ENCODE data around the gene HIPK3.
"Not testable (repeated sequence)": the region's sequence is repeated elsewhere in the genome, so short reads cannot be mapped to it uniquely, and the experiment has no call there.

The HIPK3 gene

DNA sequence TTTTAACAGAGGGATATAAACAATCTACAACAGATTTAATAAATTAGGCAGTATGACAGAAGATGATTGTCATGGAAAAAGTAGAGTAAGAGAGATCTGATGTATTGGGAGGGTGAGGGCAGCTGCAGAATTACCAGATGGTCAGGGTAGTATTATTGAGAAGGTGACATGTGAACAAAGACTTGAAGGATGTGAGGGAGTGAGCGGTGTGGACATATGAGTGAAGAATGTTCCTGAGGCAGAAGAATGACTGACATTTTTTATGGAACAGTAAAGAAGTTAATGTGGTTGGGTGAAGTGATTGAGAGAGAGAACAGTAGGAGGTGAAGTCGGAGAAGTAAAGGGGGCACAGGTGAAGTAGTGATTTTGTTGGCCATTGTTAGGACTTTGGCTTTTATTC, 42.4 kb upstream of the HIPK3 start:
- no peak for DNase-seq (ENCODE audit: extremely low spot score)
- POLR2A ChIA-PET = no interaction called here
- TF ChIP-seq, protein P1, sequence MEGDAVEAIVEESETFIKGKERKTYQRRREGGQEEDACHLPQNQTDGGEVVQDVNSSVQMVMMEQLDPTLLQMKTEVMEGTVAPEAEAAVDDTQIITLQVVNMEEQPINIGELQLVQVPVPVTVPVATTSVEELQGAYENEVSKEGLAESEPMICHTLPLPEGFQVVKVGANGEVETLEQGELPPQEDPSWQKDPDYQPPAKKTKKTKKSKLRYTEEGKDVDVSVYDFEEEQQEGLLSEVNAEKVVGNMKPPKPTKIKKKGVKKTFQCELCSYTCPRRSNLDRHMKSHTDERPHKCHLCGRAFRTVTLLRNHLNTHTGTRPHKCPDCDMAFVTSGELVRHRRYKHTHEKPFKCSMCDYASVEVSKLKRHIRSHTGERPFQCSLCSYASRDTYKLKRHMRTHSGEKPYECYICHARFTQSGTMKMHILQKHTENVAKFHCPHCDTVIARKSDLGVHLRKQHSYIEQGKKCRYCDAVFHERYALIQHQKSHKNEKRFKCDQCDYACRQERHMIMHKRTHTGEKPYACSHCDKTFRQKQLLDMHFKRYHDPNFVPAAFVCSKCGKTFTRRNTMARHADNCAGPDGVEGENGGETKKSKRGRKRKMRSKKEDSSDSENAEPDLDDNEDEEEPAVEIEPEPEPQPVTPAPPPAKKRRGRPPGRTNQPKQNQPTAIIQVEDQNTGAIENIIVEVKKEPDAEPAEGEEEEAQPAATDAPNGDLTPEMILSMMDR (IDR thresholded peaks at IDR 0.05; ENCODE audit: control extremely low read depth, extremely low read depth, low read depth, missing control alignments) = no peak
- CTCF ChIA-PET = no interaction called here

DNA sequence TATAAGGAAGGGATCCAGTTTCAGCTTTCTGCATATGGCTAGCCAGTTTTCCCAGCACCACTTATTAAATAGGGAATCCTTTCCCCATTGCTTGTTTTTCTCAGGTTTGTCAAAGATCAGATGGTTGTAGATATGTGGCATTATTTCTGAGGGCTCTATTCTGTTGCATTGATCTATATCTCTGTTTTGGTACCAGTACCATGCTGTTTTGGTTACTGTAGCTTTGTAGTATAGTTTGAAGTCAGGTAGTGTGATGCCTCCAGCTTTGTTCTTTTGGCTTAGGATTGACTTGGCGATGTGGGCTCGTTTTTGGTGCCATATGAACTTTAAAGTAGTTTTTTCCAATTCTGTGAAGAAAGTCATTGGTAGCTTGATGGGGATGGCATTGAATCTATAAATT, 40.5 kb upstream of the HIPK3 start:
- POLR2A ChIA-PET; CTCF ChIA-PET; DNase-seq (ENCODE audit: extremely low spot score): not testable (repeated sequence)

DNA sequence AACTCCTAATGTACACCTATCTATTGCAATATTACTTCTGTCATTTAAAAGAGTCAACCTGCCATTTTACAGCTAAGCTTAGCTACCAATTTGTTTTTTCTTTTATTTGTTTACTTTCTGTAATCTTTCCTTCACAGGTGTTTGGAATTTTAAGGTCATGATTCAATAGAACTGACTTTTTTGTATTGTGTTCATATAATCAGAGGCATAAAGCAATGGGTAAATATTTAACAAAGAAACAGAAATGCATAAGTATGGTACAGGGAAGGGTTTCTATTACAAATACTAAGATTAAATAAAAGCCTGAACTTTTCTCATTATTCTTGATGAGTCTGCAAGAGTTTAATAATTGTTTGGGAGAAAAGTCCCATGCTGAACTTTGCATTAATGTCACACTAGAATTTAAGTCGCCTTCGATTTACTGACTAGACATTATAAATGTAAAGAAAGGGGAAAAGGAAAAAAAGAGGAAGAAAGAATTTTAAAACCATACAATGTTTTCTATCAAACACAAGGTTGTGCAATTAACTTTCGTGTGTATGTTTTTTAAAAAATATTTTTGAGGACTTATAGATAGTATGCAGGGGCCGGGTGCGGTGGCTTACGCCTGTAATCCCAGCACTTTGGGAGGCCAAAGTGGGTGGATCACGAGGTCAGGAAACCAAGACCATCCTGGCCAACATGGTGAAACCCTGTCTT, 35.0 kb upstream of the HIPK3 start:
- ChIA-PET CTCF (interaction anchor here (1.1 kb wide), 1 partner anchor 10 kb away, joined by 3 read pairs; no protein-coding TSS in a partner anchor), POLR2A (no interaction called here)
- TF ChIP-seq, protein P1 (IDR thresholded peaks at IDR 0.05; ENCODE audit: control extremely low read depth, extremely low read depth, low read depth, missing control alignments) = no peak
- DNase-seq (ENCODE audit: extremely low spot score) = no peak

DNA sequence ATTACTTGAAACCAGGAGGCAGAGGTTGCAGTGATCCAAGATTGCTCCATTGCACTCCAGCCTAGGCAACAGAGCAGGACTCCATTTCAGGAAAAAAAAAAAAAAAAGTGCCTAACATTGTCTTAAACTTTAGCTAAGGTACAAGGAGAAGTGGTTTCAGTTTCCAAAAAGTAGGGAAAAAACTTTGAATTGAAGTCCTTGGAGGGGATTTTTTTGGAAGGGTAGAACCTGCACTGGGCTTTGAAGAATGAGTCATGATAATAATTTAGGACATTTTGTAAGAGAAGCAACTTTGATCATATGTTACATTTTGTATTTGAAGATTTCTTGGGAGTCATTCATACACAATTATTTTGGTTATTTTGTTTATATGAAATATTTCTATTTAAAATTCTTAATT, 31.8 kb upstream of the HIPK3 start:
- CTCF ChIA-PET = no interaction called here
- TF ChIP-seq, protein P1 (IDR thresholded peaks at IDR 0.05; ENCODE audit: control extremely low read depth, extremely low read depth, low read depth, missing control alignments) = no peak
- POLR2A ChIA-PET = no interaction called here
- DNase-seq (ENCODE audit: extremely low spot score) = no peak

DNA sequence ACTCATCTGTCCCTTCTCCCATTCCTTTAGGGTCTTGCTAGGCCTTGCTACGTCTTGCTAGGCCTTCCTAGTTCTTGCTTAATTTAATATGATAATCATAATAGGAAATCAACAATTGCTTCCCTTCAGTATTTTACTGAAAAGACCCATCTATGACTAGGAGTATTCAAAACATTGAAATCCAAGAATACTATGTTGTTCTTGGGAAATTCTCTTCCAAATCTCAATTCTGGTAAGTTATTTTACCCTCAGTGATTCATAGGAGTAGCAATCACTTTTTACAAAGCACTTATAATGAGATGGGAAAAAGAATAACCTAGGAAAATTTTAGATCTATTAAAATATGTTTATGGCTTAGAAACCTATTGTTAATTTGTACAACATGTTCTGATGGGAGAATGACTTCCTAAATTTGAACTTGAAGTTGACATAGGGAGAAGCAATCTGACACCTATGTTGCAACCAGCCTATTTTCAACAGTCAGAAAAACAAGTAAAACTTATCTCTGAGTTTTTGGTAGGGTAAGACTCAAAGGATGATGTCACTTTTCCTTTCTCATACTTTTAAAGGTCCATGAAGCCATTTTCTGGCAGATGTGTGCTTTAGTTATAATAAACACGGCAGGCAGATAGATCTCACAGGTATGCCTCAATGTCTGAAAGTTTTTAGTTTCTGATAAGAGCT, 29.5 kb upstream of the HIPK3 start:
- ChIA-PET CTCF (interaction anchor here (1.2 kb wide), 1 partner anchor 61 kb away, joined by 3 read pairs; no protein-coding TSS in a partner anchor), POLR2A (no interaction called here)
- no peak for DNase-seq (ENCODE audit: extremely low spot score)
- TF ChIP-seq, protein P1 (IDR thresholded peaks at IDR 0.05; ENCODE audit: control extremely low read depth, extremely low read depth, low read depth, missing control alignments) = no peak

DNA sequence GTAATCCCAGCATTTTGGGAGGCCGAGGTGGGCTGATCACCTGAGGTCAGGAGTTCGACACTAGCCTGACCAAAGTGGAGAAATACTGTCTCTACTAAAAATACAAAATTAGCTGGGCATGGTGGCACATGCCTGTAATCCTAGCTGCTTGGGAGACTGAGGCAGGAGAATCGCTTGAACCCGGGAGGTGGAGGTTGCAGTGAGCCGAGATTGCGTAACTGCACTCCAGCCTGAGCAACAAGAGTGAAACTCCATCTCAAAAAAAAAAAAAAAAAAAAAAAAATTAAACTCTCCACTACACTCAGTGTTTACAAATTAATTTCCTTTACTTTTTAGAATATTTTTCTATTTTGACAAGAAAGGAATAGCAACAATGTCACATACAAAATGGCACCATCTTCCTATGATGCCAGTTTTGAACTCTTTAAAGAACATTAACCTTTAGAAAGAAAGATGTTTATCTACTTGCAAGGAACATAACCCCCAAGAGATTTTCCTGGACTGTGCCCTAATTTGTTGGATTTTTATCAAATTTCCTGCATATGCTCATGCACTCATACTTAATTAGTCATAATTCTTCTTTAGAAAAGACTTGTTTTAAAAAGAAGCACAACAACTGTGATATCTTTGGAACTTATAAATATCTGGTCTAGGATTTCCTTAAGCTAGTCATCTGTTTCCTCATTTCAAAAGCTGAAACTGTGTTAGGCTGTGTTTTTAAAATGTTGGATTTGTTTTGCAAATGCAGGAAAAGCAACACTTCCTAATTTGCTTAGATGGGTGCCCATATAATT, 22.6 kb upstream of the HIPK3 start:
- DNase-seq (ENCODE audit: extremely low spot score) = no peak
- CTCF ChIA-PET = no interaction called here
- POLR2A ChIA-PET = no interaction called here
- TF ChIP-seq, protein P1 (IDR thresholded peaks at IDR 0.05; ENCODE audit: control extremely low read depth, extremely low read depth, low read depth, missing control alignments) = no peak
